GM12875 (cell line): ENCODE measurements around the gene PRAME.
"Not testable (repeated sequence)": the region's sequence is repeated elsewhere in the genome, so short reads cannot be mapped to it uniquely, and the experiment has no call there.

Experiments used
- H3K4me3 ChIP-seq: one replicate; pipeline ENCODE4 v1.5.1; 2011; ENCODE audit warnings: low read depth, low read length, control low read depth
- CTCF ChIP-seq: IDR thresholded peaks from 2 replicates; pipeline ENCODE4 v1.5.1; 2011; ENCODE audit warnings: low read depth, mild to moderate bottlenecking, control low read depth, inconsistent platforms, low read length, moderate library complexity, borderline replicate concordance; ENCODE audit not compliant: insufficient read depth

Gene PRAME

GRCh38 chr22:22519591-22519990 lies 39.5 kb downstream of the PRAME start:
- H3K4me3 ChIP-seq = no peak overlapping the region
- no peak for TF ChIP-seq CTCF

- H3K4me3 ChIP-seq = no peak overlapping the region
- TF ChIP-seq CTCF = no peak
These were observed 42.1 kb downstream of the PRAME start for GRCh38 chr22:22516992-22517391.

- no peak overlapping the region for H3K4me3 ChIP-seq
- TF ChIP-seq CTCF = no peak
These were observed 43.2 kb downstream of the PRAME start for GRCh38 chr22:22515890-22516289.

GRCh38 chr22:22514431-22514830 lies 44.6 kb downstream of the PRAME start:
- H3K4me3 ChIP-seq = not testable (repeated sequence)

GRCh38 chr22:22513619-22514018 lies 45.4 kb downstream of the PRAME start:
- no peak overlapping the region for H3K4me3 ChIP-seq
- no peak for TF ChIP-seq CTCF

GRCh38 chr22:22512951-22513350 lies 46.1 kb downstream of the PRAME start:
- no peak for TF ChIP-seq CTCF

GRCh38 chr22:22510833-22511232 lies 48.2 kb downstream of the PRAME start:
- not testable (repeated sequence) for H3K4me3 ChIP-seq

More at GRCh38 chr22:22512951-22513350, 46.1 kb downstream of the PRAME start:
- no peak overlapping the region for H3K4me3 ChIP-seq

- H3K4me3 ChIP-seq = not testable (repeated sequence)
These were observed 49.2 kb downstream of the PRAME start for GRCh38 chr22:22509912-22510311.

GRCh38 chr22:22508274-22509176 lies 50.5 kb downstream of the PRAME start, which contains the start of gene ZNF280B:
Gene ZNF280B (minus strand): TSS chr22:22508742. CDS start chr22:22489398, 19,344 bp downstream.
- H3K4me3 ChIP-seq = peak within 1 kb of the TSS; percentile 82
- TF ChIP-seq CTCF = peak; percentile 75
